ENCODE results near the gene HYAL2.

HYAL2 gene

GRCh38 chr3:50322386-50323091 is at the start of gene HYAL2:
HYAL2 (minus strand) TSS chr3:50322745; CDS start chr3:50320489, 2,256 bp downstream.
- in situ Hi-C loops (cut with MboI; ENCODE audit: low sequenced_read_pairs) = no loop called here
- Histone ChIP-seq H3K4me3 (peak within 1 kb of the TSS; percentile 63), H3K9me3 (no peaks in the 10 kb centered on the region), H3K36me3 (replicated peaks) (peaks cover 36% of the 10 kb centered on the region), H3K27me3 (ENCODE audit: low read depth) (no peaks in the 10 kb centered on the region), H3K4me1 (peaks cover 16% of the 10 kb centered on the region)
- no peak for DNase-seq (ENCODE audit: low spot score in 2 of 2)

GRCh38 chr3:50371133-50371685 is 48.7 kb upstream of the HYAL2 start:
- Histone ChIP-seq H3K36me3 (replicated peaks) (no peaks in the 10 kb centered on the region), H3K9me3 (no peaks in the 10 kb centered on the region), H3K4me1 (no peaks in the 10 kb centered on the region), H3K27me3 (ENCODE audit: low read depth) (no peaks in the 10 kb centered on the region), H3K4me3 (no peak overlapping the region)
- in situ Hi-C loops (cut with MboI; ENCODE audit: low sequenced_read_pairs) = no loop called here
- DNase-seq (ENCODE audit: low spot score in 2 of 2) = no peak

DNA sequence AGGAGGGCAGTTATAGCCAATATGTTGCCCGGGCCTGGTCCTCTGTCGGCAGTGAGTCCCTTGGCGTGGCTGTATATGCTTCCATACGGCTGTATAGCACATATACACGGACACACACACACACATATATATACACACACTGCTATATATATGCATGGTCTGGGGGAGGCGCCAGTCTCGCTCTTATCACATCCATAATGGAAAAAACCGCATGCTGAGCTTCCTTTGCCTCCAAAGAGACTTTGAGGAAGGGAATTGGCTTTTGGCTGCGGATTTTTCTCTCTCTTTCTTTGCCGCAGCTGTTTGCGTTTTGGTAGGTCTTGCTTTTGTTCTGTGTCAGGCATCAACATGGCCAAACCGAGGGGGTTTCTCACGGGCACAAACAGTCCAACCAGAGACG is 48.0 kb upstream of the HYAL2 start:
- Histone ChIP-seq H3K4me3 (no peak overlapping the region), H3K27me3 (ENCODE audit: low read depth) (no peaks in the 10 kb centered on the region), H3K4me1 (no peaks in the 10 kb centered on the region), H3K36me3 (replicated peaks) (no peaks in the 10 kb centered on the region), H3K9me3 (no peaks in the 10 kb centered on the region)
- in situ Hi-C loops (cut with MboI; ENCODE audit: low sequenced_read_pairs) = no loop called here
- DNase-seq (ENCODE audit: low spot score in 2 of 2) = peak; percentile 41 to 46

DNA sequence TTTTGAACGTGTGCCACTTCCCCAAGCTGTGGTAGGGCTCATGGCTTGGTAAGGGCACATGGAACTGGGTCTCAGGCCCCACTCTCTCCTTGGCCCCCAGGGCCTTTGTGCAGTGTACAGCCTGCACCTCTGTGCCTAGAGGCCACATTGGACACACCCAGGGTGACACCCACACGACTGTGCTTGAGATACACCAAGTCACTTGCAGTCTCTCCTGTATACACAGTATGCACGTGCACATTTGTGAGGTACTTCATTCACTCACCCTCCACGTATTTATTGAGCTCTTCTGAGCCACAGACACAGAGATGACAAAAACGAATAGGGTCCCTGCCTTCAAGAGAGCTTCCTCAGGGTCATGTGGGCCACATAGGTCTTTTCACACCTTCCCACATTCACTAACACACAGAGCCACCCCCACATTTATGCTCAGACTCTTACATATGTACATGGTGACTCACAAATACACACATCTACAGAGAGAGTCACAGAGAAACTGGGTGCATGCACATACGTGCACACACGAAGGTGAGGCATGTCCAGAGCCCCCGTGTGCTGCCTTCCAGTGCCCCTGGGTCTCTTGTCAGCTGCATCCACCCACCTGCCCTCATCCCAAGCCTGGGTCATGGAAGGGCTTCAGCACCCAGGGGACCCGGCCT is 46.6 kb upstream of the HYAL2 start:
- in situ Hi-C loops (cut with MboI; ENCODE audit: low sequenced_read_pairs) = no loop called here
- H3K27me3 ChIP-seq (ENCODE audit: low read depth) = no peaks in the 10 kb centered on the region
- H3K36me3 ChIP-seq (replicated peaks) = no peaks in the 10 kb centered on the region
- no peak for DNase-seq (ENCODE audit: low spot score in 2 of 2)
- no peaks in the 10 kb centered on the region for H3K9me3 ChIP-seq
- H3K4me3 ChIP-seq = no peak overlapping the region
- H3K4me1 ChIP-seq = peaks cover 3% of the 10 kb centered on the region

GRCh38 chr3:50365842-50366220 is 43.3 kb upstream of the HYAL2 start:
- DNase-seq (ENCODE audit: low spot score in 2 of 2) = no peak
- Histone ChIP-seq H3K9me3 (no peaks in the 10 kb centered on the region), H3K36me3 (replicated peaks) (no peaks in the 10 kb centered on the region), H3K4me1 (peaks cover 3% of the 10 kb centered on the region), H3K4me3 (no peak overlapping the region; the same call in 1 of the 2 replicates), H3K27me3 (ENCODE audit: low read depth) (no peaks in the 10 kb centered on the region)
- in situ Hi-C loops (cut with MboI; ENCODE audit: low sequenced_read_pairs) = no loop called here

- peak overlapping the region; percentile 29 for H3K4me3 ChIP-seq
- in situ Hi-C loops (cut with MboI; ENCODE audit: low sequenced_read_pairs) = no loop called here
- H3K27me3 ChIP-seq (ENCODE audit: low read depth) = no peaks in the 10 kb centered on the region
- H3K9me3 ChIP-seq = no peaks in the 10 kb centered on the region
- H3K36me3 ChIP-seq (replicated peaks) = no peaks in the 10 kb centered on the region
- DNase-seq (ENCODE audit: low spot score in 2 of 2) = peak; percentile 73 to 95
- peaks cover 3% of the 10 kb centered on the region for H3K4me1 ChIP-seq
Measured at GRCh38 chr3:50365080-50365841, 42.7 kb upstream of the HYAL2 start.

DNA sequence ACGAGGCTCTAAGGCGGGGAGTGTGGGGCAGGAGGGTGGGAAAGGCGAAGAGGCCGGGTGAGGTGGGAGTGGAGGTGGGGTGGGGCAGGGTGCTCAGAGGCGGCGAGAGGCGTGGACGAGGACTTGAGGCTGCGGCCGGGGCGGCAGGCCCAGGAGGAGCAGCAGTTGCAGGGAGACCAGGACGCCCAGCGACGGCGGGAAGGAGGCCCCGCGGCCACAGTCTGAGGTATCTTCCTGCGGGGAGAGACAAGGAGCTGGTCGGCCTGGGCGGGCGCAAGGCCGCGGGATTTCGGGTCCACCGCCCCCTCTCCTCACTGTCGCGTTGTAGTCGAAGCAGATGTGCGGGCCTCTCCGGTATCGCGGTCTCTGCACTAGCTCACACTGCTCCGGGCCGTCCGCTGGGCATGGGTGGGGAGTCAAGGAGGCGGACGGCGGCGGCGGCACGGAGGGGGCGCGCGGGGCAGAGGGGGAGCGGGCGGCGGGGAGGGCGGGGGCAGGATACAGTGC is 42.1 kb upstream of the HYAL2 start:
- no peaks in the 10 kb centered on the region for H3K36me3 ChIP-seq (replicated peaks)
- DNase-seq (ENCODE audit: low spot score in 2 of 2) = no peak
- in situ Hi-C loops (cut with MboI; ENCODE audit: low sequenced_read_pairs) = no loop called here
- H3K9me3 ChIP-seq = no peaks in the 10 kb centered on the region
- H3K27me3 ChIP-seq (ENCODE audit: low read depth) = no peaks in the 10 kb centered on the region
- H3K4me3 ChIP-seq = peak overlapping the region; percentile 29
- H3K4me1 ChIP-seq = peaks cover 7% of the 10 kb centered on the region

DNA sequence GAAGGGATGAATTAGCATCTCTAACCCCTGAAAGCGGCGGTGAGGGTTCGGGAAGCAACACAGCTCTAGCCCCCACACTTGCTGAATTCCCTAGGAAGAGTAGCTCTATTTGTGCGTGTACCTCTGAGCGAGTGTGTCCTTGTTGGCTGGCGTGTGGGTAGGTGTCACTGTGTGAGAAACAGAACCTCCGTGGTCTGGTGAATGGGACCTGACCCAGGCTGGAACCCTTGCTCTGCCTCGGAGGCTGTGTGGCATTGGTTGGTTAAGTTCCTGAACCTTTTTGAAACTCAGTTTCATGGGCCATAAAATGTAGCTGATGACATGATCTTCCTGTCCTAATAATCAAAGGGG is 37.2 kb upstream of the HYAL2 start:
- H3K4me1 ChIP-seq = peaks cover 23% of the 10 kb centered on the region
- H3K4me3 ChIP-seq = peak overlapping the region; percentile 74
- peaks cover 42% of the 10 kb centered on the region for H3K36me3 ChIP-seq (replicated peaks)
- no peaks in the 10 kb centered on the region for H3K27me3 ChIP-seq (ENCODE audit: low read depth)
- no peak for DNase-seq (ENCODE audit: low spot score in 2 of 2)
- H3K9me3 ChIP-seq = no peaks in the 10 kb centered on the region
- in situ Hi-C loops (cut with MboI; ENCODE audit: low sequenced_read_pairs) = loop anchor here (10.0 kb wide), 1 partner anchor 1025 kb away; the partner anchor contains the start of gene MANF

DNA sequence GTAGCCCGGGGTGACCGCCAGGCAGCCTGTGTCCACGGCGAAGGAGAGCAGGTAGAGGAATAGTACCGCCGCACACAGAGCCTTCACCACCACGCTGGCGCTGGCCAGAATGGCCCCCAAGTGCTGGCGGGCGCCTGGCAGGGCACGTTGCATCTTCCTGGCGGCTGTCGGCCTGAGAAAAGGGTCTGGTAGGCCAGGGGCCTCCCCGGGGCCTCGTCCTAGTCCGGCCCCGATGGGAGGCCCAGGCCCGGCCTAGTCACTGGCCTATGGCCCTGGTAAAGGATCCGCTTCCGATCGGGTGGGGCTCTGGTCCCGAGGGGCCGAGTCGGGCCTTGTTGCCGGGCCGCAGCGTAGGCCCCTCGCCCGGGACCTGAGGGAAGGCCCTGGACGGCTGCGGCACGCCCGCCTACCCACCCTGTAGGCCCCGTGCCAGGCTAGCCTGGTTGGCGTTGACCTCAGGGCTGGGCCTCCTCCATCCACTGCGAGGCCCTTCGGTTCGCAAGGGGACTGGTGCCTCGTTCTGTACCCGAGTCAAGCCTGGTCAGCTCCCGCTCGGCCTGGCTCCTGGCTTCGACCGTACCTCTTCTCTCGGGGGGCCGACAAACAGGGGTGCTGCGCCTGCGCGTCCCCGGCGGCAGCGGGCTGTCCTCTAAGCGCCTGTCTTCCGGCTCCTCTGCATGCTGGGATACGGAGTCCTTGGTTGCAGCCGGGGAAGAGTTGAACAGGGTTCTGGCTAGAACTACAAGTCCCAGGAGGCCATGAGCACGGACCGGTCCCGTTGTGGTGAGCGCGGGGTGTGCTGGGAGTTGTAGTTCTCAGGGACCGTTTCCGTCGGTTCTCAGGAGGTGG is 36.6 kb upstream of the HYAL2 start, which contains the start of gene TMEM115:
TMEM115 (minus strand) TSS at position 611 of the 849 bp plus-strand sequence; CDS start at position 153, 458 bp downstream.
- in situ Hi-C loops (cut with MboI; ENCODE audit: low sequenced_read_pairs) = loop anchor here (10.0 kb wide), 1 partner anchor 1026 kb away; the partner anchor contains the start of gene MANF

DNA sequence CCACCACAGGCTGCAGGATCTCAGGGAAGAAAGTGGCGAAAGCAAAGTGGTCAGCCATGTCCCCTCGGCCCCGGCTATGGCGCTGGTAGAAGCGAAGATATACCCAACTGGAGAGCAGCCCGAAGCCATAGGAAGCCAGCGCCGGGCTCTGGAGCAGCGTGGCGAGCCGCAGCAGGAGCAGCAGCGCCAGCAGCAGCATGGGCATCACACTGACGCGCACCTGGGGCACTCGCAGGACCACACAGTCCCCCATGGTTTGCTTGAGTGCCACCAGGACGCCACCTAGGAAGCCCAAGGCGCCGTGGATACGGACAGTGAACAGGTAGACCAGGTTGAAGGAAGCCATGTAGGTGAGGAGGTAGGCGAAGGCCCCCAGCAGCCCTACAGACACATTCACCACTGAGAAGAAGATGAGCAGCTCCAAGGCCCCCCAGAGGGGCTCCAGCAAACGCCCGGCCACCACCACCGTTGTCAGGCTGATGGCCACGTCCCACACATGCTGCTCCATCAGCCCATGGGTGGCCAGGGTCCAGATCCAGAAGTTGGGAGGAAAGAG is 35.9 kb upstream of the HYAL2 start:
- no peak for DNase-seq (ENCODE audit: low spot score in 2 of 2)
- Histone ChIP-seq H3K9me3 (no peaks in the 10 kb centered on the region), H3K27me3 (ENCODE audit: low read depth) (no peaks in the 10 kb centered on the region), H3K36me3 (replicated peaks) (peaks cover 53% of the 10 kb centered on the region), H3K4me3 (peak overlapping the region; percentile 74), H3K4me1 (peaks cover 23% of the 10 kb centered on the region)
- in situ Hi-C loops (cut with MboI; ENCODE audit: low sequenced_read_pairs) = loop anchor here (10.0 kb wide), 1 partner anchor 1026 kb away; the partner anchor contains the start of gene MANF

More for the DNA sequence above, 36.6 kb upstream of the HYAL2 start, which contains the start of gene TMEM115:
- peaks cover 23% of the 10 kb centered on the region for H3K4me1 ChIP-seq
- peak; percentile 98 to 99 for DNase-seq (ENCODE audit: low spot score in 2 of 2)
- no peaks in the 10 kb centered on the region for H3K9me3 ChIP-seq
- peaks cover 48% of the 10 kb centered on the region for H3K36me3 ChIP-seq (replicated peaks)
- H3K27me3 ChIP-seq (ENCODE audit: low read depth) = no peaks in the 10 kb centered on the region
- peak within 1 kb of the TSS; percentile 74 for H3K4me3 ChIP-seq

GRCh38 chr3:50357481-50357880 is 34.9 kb upstream of the HYAL2 start:
- in situ Hi-C loops (cut with MboI; ENCODE audit: low sequenced_read_pairs) = loop anchor here (10.0 kb wide), 1 partner anchor 1027 kb away; the partner anchor contains the start of gene MANF
- H3K4me3 ChIP-seq = peak overlapping the region; percentile 74
- no peak for DNase-seq (ENCODE audit: low spot score in 2 of 2)
- no peaks in the 10 kb centered on the region for H3K9me3 ChIP-seq
- H3K4me1 ChIP-seq = peaks cover 23% of the 10 kb centered on the region
- no peaks in the 10 kb centered on the region for H3K27me3 ChIP-seq (ENCODE audit: low read depth)
- peaks cover 56% of the 10 kb centered on the region for H3K36me3 ChIP-seq (replicated peaks)

GRCh38 chr3:50356553-50356952 is 34.0 kb upstream of the HYAL2 start:
- Histone ChIP-seq H3K4me3 (peak overlapping the region; percentile 74; the same call in 1 of the 2 replicates), H3K36me3 (replicated peaks) (peaks cover 56% of the 10 kb centered on the region), H3K9me3 (no peaks in the 10 kb centered on the region), H3K4me1 (peaks cover 23% of the 10 kb centered on the region), H3K27me3 (ENCODE audit: low read depth) (no peaks in the 10 kb centered on the region)
- DNase-seq (ENCODE audit: low spot score in 2 of 2) = peak in 1 of 2 experiments; percentile 47
- in situ Hi-C loops (cut with MboI; ENCODE audit: low sequenced_read_pairs) = loop anchor here (10.0 kb wide), 1 partner anchor 1028 kb away; the partner anchor contains the start of gene MANF

All from HAP-1 (cell line).